HG02870 (cell line): ENCODE data around the gene PPTC7.
A peak's percentile ranks its signal among the peaks of the same experiment; 100 is the strongest.
"Not testable (repeated sequence)": the region's sequence is repeated elsewhere in the genome, so short reads cannot be mapped to it uniquely, and the experiment has no call there.

Experiments used
- ATAC-seq: cut with Tn5 transposase; IDR thresholded peaks from one replicate; pipeline ENCODE4 v1.9.1; 2021; ENCODE audit warnings: mild to moderate bottlenecking, moderate library complexity; ENCODE audit not compliant: unreplicated experiment

PPTC7 gene, protein sequence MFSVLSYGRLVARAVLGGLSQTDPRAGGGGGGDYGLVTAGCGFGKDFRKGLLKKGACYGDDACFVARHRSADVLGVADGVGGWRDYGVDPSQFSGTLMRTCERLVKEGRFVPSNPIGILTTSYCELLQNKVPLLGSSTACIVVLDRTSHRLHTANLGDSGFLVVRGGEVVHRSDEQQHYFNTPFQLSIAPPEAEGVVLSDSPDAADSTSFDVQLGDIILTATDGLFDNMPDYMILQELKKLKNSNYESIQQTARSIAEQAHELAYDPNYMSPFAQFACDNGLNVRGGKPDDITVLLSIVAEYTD

DNA sequence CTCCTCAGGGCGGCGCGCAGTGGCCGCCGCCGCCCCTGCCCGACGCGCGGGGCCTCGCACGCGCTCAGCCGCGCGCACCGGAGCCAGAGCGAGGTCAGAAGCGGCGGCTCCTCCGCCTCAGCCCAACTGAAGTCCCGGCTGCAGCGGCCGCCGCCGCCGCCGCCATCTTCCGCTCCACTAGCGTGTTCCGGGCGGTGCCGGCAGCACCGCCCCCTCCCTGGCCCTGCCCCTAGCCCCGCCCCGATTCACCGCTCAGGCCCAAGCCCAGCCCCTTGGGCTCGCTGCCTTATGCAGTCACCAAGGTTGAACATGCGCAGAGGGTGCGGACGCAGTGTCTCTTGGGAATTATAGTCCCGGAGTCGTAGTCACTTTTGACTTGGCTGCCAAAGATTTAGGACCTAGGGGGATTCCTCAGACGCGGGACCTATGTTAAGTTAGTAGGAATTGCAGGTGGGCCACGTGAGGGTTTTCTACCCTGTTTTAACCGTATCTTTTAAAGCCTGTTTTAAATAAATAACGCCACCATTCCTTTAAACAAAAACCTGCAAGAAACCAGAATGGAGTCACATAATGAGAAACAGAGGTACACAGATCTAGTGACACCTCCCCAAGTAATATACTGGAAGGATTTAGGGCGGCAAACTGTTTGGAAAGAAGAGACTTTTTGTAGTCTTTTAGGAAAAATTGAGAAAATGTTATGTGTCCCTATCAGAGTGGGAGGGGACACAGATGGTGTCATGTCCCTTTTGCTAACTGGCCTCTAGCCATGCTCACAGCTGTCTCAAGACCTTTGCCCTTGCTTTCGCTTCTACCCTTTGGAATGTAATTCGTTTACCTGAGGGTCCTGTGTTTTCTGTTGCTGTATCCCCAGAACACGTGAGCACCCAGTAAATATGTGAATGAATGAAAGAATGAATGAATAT, at the start of gene PPTC7:
PPTC7 (minus strand) TSS at position 182 of the 923 bp plus-strand sequence. CDS start 287 bp downstream, outside the sequence.
- ATAC-seq: peak; percentile 78

- no peak for ATAC-seq
Measured at GRCh38 chr12:110627500-110628195, 44.5 kb upstream of the PPTC7 start.

DNA sequence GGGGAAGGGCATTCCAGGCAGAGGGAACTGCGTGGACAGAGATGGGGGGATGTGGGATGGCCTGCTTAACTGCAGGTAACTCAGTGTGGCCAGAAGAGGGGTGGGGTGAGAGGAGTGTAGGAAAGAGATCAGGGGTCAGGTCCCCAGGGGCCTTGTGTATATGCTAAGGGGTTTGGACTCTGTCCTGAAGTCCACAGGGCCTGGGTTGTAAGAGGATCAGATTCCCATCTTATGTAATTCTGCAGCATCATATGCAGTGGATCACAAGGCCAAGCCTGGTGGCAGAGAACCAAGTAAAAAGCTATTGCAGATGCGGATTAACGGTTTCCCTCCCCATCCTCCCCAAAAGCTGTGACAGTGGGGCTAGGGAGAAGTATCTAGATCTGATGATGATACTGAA, 39.5 kb upstream of the PPTC7 start:
- no peak for ATAC-seq

DNA sequence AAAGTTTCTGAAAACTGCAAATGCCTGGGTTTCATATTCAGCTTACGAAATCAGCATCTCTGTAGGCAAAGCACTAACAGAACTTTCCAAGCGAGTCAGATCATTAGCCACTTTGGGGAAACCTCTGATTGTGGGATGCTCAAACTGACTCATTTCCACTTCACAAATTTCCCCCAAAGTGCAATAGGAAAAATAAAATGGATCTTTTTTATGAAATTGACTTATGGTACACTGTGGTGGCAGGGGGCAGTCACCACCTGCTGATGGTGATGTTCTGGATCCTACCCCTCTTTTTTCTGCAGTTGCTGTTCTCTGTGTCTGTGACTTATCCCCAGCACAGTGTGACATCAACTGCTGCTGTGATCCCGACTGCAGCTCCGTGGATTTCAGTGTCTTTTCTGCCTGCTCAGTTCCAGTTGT, 36.4 kb upstream of the PPTC7 start:
- ATAC-seq: peak; percentile 53

DNA sequence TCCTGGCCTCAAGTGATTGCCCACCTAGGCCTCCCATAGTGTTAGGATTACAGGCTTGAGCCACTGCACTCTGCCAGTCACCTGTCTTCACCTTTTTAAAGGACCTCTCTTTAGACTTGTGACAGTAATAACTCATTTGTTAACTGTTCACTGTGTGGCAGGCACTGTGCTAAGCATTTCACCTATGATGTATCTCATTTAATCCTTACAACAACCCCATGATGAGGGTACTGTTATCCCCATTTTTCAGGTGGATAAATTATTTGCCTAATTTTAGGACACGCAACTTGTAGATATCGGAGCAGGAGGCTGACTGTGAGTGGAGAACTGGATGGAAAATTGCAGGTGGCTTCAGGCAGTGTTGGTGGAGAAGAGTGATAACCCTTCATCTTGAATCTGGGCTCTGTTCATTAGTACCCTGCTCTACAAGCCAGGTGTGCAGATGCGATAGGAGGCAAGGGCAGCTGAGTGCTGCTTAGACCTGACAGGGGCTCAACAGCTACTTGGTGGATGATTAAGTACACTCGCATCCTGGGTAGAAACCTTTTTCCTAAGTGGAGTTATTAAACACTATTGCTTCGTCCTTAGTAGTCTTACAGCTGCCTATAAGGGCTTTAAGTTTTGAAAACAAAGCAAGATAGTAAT, 33.5 kb upstream of the PPTC7 start:
- ATAC-seq: no peak

GRCh38 chr12:110615171-110615570, 32.1 kb upstream of the PPTC7 start:
- ATAC-seq: no peak

DNA sequence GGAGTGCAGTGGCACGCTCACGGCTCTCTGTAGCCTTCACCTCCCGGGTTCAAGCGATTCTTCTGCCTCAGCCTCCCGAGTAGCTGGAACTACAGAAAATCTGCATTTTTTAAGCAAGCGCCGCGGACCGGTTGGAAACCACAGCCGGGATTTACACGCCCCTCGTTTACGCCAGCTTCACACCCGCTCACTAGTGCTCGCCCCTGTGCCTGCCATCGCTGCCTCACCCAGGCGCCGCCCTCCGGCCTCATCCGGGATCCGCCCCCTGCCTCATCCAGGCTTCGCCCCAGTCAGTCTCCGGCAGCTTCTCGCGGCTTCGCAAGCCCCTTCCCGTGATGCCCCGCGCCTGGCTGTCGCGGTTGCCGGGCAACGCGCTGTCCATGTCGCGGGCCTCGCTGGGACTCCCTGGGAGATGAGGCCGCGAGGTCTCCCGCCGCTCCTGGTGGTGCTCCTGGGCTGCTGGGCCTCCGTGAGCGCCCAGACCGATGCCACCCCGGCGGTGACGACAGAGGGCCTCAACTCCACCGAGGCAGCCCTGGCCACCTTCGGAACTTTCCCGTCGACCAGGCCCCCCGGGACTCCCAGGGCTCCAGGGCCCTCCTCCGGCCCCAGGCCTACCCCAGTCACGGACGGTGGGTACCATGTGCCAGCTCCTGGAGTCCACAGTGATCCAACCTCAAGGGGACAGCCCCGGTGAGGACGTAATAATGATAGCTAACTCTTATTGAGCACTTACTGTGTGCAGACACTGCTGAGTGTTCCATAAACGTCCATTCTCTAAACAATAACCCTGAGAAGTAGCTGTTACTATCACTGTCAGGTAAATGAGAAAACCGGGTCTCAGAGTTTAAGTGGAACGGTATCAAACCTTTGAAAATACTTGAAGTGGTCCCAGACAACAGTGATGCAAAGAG, 30.9 kb upstream of the PPTC7 start, which contains the start of gene TCTN1:
TCTN1 (plus strand) TSS at position 359 of the 914 bp plus-strand sequence; CDS start at position 413, 54 bp downstream.
- ATAC-seq: peak; percentile 93

- ATAC-seq: no peak
Measured at GRCh38 chr12:110613071-110613770, 30.1 kb upstream of the PPTC7 start.

DNA sequence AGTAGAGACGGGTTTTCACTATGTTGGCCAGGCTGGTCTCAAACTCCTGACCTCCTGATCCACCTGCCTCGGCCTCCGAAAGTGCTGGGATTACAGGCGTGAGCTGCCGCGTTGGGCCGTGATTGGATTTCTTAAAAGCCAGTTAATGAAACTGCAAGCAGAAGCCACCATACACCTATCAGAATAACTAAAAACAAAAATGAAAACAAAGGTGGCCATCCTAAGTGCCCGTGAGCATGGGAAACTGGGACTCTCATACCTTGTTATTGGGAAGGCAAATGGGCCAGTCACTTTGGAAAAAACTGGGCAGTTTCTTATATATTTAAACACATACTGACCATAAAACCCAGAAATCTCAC, 23.1 kb upstream of the PPTC7 start:
- ATAC-seq: no peak

- not testable (repeated sequence) for ATAC-seq
Measured at GRCh38 chr12:110602085-110602814, 19.1 kb upstream of the PPTC7 start.

- no peak for ATAC-seq
Measured at GRCh38 chr12:110600254-110600653, 17.1 kb upstream of the PPTC7 start.

- no peak for ATAC-seq
Measured at GRCh38 chr12:110599334-110599733, 16.2 kb upstream of the PPTC7 start.

- ATAC-seq: no peak
Measured at GRCh38 chr12:110597885-110598284, 14.8 kb upstream of the PPTC7 start.

DNA sequence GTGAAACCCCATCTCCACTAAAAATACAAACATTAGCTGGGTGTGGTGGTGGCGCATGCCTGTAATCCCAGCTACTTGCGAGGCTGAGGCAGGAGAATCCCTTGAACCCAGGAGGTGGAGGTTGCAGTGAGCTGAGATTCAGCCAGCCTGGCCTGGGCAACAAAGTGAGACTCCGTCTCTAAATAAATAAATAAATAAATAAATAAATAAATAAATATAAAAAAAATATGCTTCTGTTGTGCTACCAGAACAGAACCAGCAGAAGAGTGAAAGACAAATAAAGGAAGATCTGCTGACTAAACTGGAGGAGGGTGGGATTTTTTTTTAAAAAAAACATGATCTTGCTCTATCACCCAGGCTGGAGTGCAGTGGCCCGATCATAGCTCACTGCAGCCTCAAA, 9.8 kb upstream of the PPTC7 start:
- not testable (repeated sequence) for ATAC-seq

DNA sequence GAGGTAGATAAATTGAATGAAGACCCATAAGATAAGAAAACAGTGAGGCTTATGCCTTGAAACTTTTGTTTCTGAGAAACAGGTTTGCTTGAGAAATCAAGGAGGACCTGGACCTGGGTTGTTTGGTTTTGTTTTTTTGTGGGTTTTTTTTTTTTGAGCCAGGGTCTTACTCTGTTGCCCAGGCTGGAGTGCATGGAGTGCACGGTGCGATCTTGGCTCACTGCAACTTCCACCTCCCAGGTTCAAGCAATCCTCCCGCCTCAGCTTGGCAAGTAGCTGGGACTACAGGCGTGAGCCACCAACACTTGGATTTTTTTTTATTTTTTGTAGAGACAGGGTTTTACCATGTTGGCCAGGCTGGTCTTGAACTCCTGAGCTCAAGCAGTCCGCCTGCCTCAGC, 9.0 kb upstream of the PPTC7 start:
- ATAC-seq: no peak

DNA sequence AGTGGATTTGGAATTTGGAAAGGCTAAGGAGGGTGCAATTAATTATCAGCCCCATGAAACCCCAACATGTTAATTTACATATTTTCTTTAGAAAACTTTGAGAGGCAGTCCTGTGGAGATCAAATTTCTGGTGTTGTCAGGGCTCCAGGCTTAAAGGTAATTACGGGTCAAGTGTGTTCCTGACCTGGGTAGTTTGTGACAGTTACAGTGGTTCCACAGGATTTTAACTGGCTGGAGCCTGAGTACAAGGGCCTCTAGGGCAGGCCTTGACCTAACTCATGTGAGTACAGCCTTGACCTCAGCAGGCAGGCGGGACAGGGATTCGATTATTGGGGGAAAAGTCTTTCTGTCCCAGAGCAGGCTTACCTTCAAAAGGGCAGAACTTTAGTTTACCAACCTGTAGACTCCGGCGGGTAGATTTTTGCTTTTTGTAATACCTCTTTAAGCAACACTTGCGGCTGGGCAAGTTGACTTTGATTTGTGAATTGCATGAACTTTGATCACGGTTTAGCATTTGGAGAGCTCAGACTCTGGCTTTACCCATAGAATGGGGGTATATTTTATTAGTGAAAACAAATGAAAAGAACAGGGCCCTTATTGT, 8.4 kb upstream of the PPTC7 start:
- ATAC-seq: no peak

- ATAC-seq: peak; percentile 83
Measured at GRCh38 chr12:110590806-110591326, 7.7 kb upstream of the PPTC7 start.

DNA sequence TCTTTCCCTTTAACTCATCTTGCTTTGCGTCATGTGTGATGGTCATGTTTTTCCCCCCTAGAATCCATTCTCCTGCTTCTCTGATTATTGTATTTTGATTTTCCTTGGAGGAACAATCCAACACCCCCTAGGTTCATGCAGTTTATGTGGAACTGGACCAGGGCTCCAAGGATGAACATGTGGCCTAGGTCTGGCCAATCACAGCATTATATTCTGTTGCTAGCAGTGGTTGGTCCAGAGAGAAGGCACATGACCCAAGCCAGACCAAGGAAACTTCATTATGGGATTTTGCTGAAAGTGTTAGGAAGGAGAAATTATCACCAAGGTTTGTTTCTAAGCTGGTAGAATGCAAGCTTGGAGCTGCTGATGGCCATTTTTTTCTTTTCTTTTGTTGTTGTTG, 6.9 kb upstream of the PPTC7 start:
- no peak for ATAC-seq
